Measurements from ENCODE around the gene GNAT1.

GNAT1 gene

GRCh38 chr3:50195501-50196252, 4.3 kb downstream of the GNAT1 start:
- no peak for TF ChIP-seq CTCF (IDR thresholded peaks at IDR 0.05; ENCODE audit: low read depth, low read length, missing control alignments)
- in situ Hi-C loops (cut with HindIII; ENCODE audit: low sequenced_read_pairs) = no loop called here
- DNase-seq (ENCODE audit: low read depth) = no peak
- no peak overlapping the region for H3K4me3 ChIP-seq (ENCODE audit: low read depth, low read length)

GRCh38 chr3:50196253-50196801, 4.9 kb downstream of the GNAT1 start:
- no peak for DNase-seq (ENCODE audit: low read depth)
- in situ Hi-C loops (cut with HindIII; ENCODE audit: low sequenced_read_pairs) = no loop called here
- no peak overlapping the region for H3K4me3 ChIP-seq (ENCODE audit: low read depth, low read length)
- no peak for TF ChIP-seq CTCF (IDR thresholded peaks at IDR 0.05; ENCODE audit: low read depth, low read length, missing control alignments)

- H3K4me3 ChIP-seq (ENCODE audit: low read depth, low read length) = no peak overlapping the region
- in situ Hi-C loops (cut with HindIII; ENCODE audit: low sequenced_read_pairs) = no loop called here
- TF ChIP-seq CTCF (IDR thresholded peaks at IDR 0.05; ENCODE audit: low read depth, low read length, missing control alignments) = no peak
- no peak for DNase-seq (ENCODE audit: low read depth)
These were observed 10.3 kb downstream of the GNAT1 start for GRCh38 chr3:50201573-50202315.

GRCh38 chr3:50202353-50203112, 11.1 kb downstream of the GNAT1 start:
- in situ Hi-C loops (cut with HindIII; ENCODE audit: low sequenced_read_pairs) = no loop called here
- no peak for TF ChIP-seq CTCF (IDR thresholded peaks at IDR 0.05; ENCODE audit: low read depth, low read length, missing control alignments)
- no peak overlapping the region for H3K4me3 ChIP-seq (ENCODE audit: low read depth, low read length)
- DNase-seq (ENCODE audit: low read depth) = no peak

- no peak overlapping the region for H3K4me3 ChIP-seq (ENCODE audit: low read depth, low read length)
- DNase-seq (ENCODE audit: low read depth) = no peak
- no peak for TF ChIP-seq CTCF (IDR thresholded peaks at IDR 0.05; ENCODE audit: low read depth, low read length, missing control alignments)
- in situ Hi-C loops (cut with HindIII; ENCODE audit: low sequenced_read_pairs) = no loop called here
These were observed 11.9 kb downstream of the GNAT1 start for GRCh38 chr3:50203113-50203808.
